Fibroblast of lung (primary cell): ENCODE results near the gene MICAL2. TPM values are rescaled to one million over a fixed set of nuclear protein-coding genes. Genes with fewer than 3 reads are reported as not detected.

Experiments
- DNase-seq, 2 donors: peaks; one replicate each; pipeline versions ENCODE4 v3.0.0 to v3.0.0-alpha.2; 2010; ENCODE audit warnings: low read depth in 2 of 2
- H2AFZ ChIP-seq: 2 replicates; pipeline ENCODE4 v1.5.1; 2012; ENCODE audit warnings: low read length, control low read depth, inconsistent platforms
- H3K27ac ChIP-seq: 2 replicates; pipeline ENCODE4 v1.5.1; 2011; ENCODE audit warnings: low read length, control low read depth; ENCODE audit not compliant: insufficient read depth
- H3K27me3 ChIP-seq: 2 replicates; pipeline ENCODE4 v1.5.1; 2011; ENCODE audit warnings: mild to moderate bottlenecking, low read length; ENCODE audit not compliant: control insufficient read depth, insufficient read depth
- H3K36me3 ChIP-seq: 2 replicates; pipeline ENCODE4 v1.5.1; 2011; ENCODE audit warnings: low read length; ENCODE audit not compliant: control insufficient read depth, insufficient read depth
- H3K4me1 ChIP-seq: 2 replicates; pipeline ENCODE4 v1.5.1; 2011; ENCODE audit warnings: low read length; ENCODE audit not compliant: control insufficient read depth, insufficient read depth; ENCODE audit errors: extremely low read depth
- H3K4me2 ChIP-seq: 2 replicates; pipeline ENCODE4 v1.5.1; 2011; ENCODE audit warnings: low read length, control low read depth; ENCODE audit not compliant: insufficient read depth; ENCODE audit errors: extremely low read depth
- H3K4me3 ChIP-seq, 4 experiments: fragments of 200-600 bp in 1 of 4; sonication (generic) in 1 of 4; replicated peaks in 1 of 4; 2 replicates each; pipeline ENCODE4 v1.5.1; 2011 to 2016; ENCODE audit warnings: low read length in 4 of 4, low read depth in 3 of 4, mild to moderate bottlenecking in 3 of 4, control low read depth in 2 of 4, inconsistent platforms in 1 of 4, mixed read lengths in 1 of 4; ENCODE audit not compliant: insufficient read depth in 1 of 4; ENCODE audit errors: control extremely low read depth in 1 of 4
- H3K79me2 ChIP-seq: 2 replicates; pipeline ENCODE4 v1.5.1; 2012; ENCODE audit warnings: mild to moderate bottlenecking, low read length, inconsistent platforms; ENCODE audit not compliant: control insufficient read depth, insufficient read depth
- H3K9ac ChIP-seq: 2 replicates; pipeline ENCODE4 v1.5.1; 2011; ENCODE audit warnings: mild to moderate bottlenecking, low read length, control low read depth; ENCODE audit not compliant: insufficient read depth
- H3K9me3 ChIP-seq: 2 replicates; pipeline ENCODE4 v1.5.1; 2012; ENCODE audit warnings: low read depth, low read length; ENCODE audit not compliant: control insufficient read depth, insufficient read depth
- H4K20me1 ChIP-seq: 2 replicates; pipeline ENCODE4 v1.5.1; 2011; ENCODE audit warnings: low read length; ENCODE audit not compliant: control insufficient read depth, insufficient read depth; ENCODE audit errors: extremely low read depth
- EZH2 ChIP-seq: IDR thresholded peaks from 2 replicates; pipeline ENCODE4 v1.5.1; 2012; ENCODE audit warnings: low read length, control low read depth, mild to moderate bottlenecking; ENCODE audit errors: missing control alignments
- polyA plus RNA-seq, 2 donors: library from polyadenylated mRNA; depleted of rRNA in 1 of 2; stranded (reverse) in 1 of 2; unstranded in 1 of 2; fragments of >200 nt; gene quantifications; 2 replicates each; pipeline ENCODE4 v1.2.1, GENCODE V29; 2011 to 2012; ENCODE audit warnings: missing spikeins in 1 of 2
- total RNA-seq: library from RNA; depleted of rRNA; stranded (reverse); fragments of >200 nt; gene quantifications from 2 replicates; pipeline ENCODE4 v1.2.1, GENCODE V29; 2014
- TF ChIP-seq, protein P1 (sequence below), 2 donors: IDR thresholded peaks in 1 of 2; conservative IDR thresholded peaks in 1 of 2; 1 replicate in 1 of 2; 2 replicates in 1 of 2; pipeline ENCODE4 v1.5.1; 2011 to 2012; ENCODE audit warnings: low read length in 2 of 2, control low read depth in 1 of 2, inconsistent platforms in 1 of 2, low read depth in 1 of 2, mild to moderate bottlenecking in 1 of 2

The MICAL2 gene
- total and polyA plus RNA-seq, 2 donors (not counting 1 experiment from before 2014, with no cell fraction given), result 78.5 to 275 TPM

GRCh38 chr11:12193515-12194336, 83.3 kb downstream of the MICAL2 start:
- Histone ChIP-seq H3K36me3 (peaks cover 6% of the 10 kb centered on the region), H3K79me2 (peaks cover 20% of the 10 kb centered on the region)

GRCh38 chr11:12195768-12196167, 85.4 kb downstream of the MICAL2 start:
- H3K79me2 ChIP-seq, result peaks cover 23% of the 10 kb centered on the region
- H3K9me3 ChIP-seq, result no peaks in the 10 kb centered on the region
- H3K27me3 ChIP-seq, result no peaks in the 10 kb centered on the region
- H3K4me1 ChIP-seq, result peaks cover 18% of the 10 kb centered on the region
- H3K27ac ChIP-seq, result no peak overlapping the region
- H3K4me2 ChIP-seq, result no peak overlapping the region
- TF ChIP-seq EZH2, result no peak
- H3K9ac ChIP-seq, result no peak overlapping the region
- no peak overlapping the region for H3K4me3 ChIP-seq
- no peak for DNase-seq
- H2AFZ ChIP-seq, result no peak overlapping the region
- H4K20me1 ChIP-seq, result no peaks in the 10 kb centered on the region
- peaks cover 10% of the 10 kb centered on the region for H3K36me3 ChIP-seq

More at GRCh38 chr11:12193515-12194336, 83.3 kb downstream of the MICAL2 start:
- no peak overlapping the region for H3K4me2 ChIP-seq
- H3K9ac ChIP-seq, result no peak overlapping the region
- no peak overlapping the region for H3K4me3 ChIP-seq
- no peaks in the 10 kb centered on the region for H4K20me1 ChIP-seq
- no peaks in the 10 kb centered on the region for H3K9me3 ChIP-seq
- H3K4me1 ChIP-seq, result peaks cover 2% of the 10 kb centered on the region
- DNase-seq, result no peak
- H3K27ac ChIP-seq, result no peak overlapping the region
- H3K27me3 ChIP-seq, result no peaks in the 10 kb centered on the region
- TF ChIP-seq, protein P1, sequence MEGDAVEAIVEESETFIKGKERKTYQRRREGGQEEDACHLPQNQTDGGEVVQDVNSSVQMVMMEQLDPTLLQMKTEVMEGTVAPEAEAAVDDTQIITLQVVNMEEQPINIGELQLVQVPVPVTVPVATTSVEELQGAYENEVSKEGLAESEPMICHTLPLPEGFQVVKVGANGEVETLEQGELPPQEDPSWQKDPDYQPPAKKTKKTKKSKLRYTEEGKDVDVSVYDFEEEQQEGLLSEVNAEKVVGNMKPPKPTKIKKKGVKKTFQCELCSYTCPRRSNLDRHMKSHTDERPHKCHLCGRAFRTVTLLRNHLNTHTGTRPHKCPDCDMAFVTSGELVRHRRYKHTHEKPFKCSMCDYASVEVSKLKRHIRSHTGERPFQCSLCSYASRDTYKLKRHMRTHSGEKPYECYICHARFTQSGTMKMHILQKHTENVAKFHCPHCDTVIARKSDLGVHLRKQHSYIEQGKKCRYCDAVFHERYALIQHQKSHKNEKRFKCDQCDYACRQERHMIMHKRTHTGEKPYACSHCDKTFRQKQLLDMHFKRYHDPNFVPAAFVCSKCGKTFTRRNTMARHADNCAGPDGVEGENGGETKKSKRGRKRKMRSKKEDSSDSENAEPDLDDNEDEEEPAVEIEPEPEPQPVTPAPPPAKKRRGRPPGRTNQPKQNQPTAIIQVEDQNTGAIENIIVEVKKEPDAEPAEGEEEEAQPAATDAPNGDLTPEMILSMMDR (conservative IDR thresholded peaks at IDR 0.05 in 1 of 2, IDR thresholded peaks at IDR 0.05 in 1 of 2; ENCODE audit: low read depth in 1 of 2, low read length in 2 of 2), result no peak
- TF ChIP-seq EZH2, result no peak
- no peak overlapping the region for H2AFZ ChIP-seq

DNA sequence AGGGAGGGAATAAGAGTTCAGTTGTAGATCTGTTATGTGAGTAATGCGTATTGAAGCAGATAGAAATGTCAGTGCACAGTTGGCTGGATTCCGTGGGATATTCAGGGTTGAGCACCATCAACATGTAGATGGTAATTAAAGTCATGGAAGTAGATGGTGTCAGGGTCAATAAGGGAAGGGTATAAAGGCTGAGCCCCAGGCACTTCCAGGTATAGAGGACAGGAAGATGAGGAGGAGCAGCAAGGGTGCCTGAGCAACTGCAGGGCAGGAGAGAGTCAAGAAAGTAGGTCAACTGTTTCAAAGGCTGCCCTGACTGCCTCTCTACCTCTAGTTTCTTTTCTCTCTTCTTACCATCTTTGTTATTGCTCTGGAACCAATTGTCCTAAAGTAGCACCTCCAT, 85.9 kb downstream of the MICAL2 start:
- Histone ChIP-seq H3K27ac (no peak overlapping the region), H3K4me1 (peaks cover 23% of the 10 kb centered on the region), H3K9me3 (no peaks in the 10 kb centered on the region), H2AFZ (no peak overlapping the region), H3K4me3 (no peak overlapping the region), H3K27me3 (no peaks in the 10 kb centered on the region), H3K36me3 (peaks cover 10% of the 10 kb centered on the region), H3K4me2 (no peak overlapping the region), H3K79me2 (peaks cover 23% of the 10 kb centered on the region), H3K9ac (no peak overlapping the region), H4K20me1 (no peaks in the 10 kb centered on the region)
- no peak for DNase-seq
- no peak for TF ChIP-seq EZH2
- TF ChIP-seq, protein P1 (conservative IDR thresholded peaks at IDR 0.05 in 1 of 2, IDR thresholded peaks at IDR 0.05 in 1 of 2; ENCODE audit: low read depth in 1 of 2, low read length in 2 of 2), result no peak
